Keratinocyte (primary cell): ENCODE data around the gene NPAS3. TPM values are rescaled to one million over a fixed set of nuclear protein-coding genes. Genes with fewer than 3 reads are reported as not detected.

Experiments used
- DNase-seq: peaks from one replicate; pipeline ENCODE4 v3.0.0-alpha.2; 2011; ENCODE audit warnings: low read depth, missing footprints, low spot score
- FAIRE-seq: peaks from 2 replicates; lab custom pipeline; 2011; peaks lifted over from hg19 to GRCh38; lab: Jason Lieb, UNC
- H2AFZ ChIP-seq: 2 replicates; pipeline ENCODE4 v1.6.0; 2012; ENCODE audit warnings: low read length, control low read depth, inconsistent platforms; ENCODE audit not compliant: control insufficient read depth
- H3K27ac ChIP-seq: 2 replicates; pipeline ENCODE4 v1.5.1; 2011; ENCODE audit warnings: low read length; ENCODE audit not compliant: control insufficient read depth, insufficient read depth
- H3K27me3 ChIP-seq: 3 replicates; pipeline ENCODE4 v1.6.0; 2011; ENCODE audit warnings: low read length; ENCODE audit not compliant: control insufficient read depth, insufficient read depth; ENCODE audit errors: extremely low read depth
- H3K36me3 ChIP-seq, 2 experiments: 2 replicates in 1 of 2; 3 replicates in 1 of 2; pipeline ENCODE4 v1.5.1; 2011; ENCODE audit warnings: low read length in 2 of 2, mild to moderate bottlenecking in 1 of 2; ENCODE audit not compliant: control insufficient read depth in 2 of 2, insufficient read depth in 2 of 2; ENCODE audit errors: extremely low read depth in 1 of 2
- H3K4me1 ChIP-seq: 3 replicates; pipeline ENCODE4 v1.5.1; 2011; ENCODE audit warnings: low read length; ENCODE audit not compliant: control insufficient read depth, insufficient read depth; ENCODE audit errors: extremely low read depth
- H3K4me2 ChIP-seq: 3 replicates; pipeline ENCODE4 v1.6.0; 2011; ENCODE audit warnings: low read depth, low read length; ENCODE audit not compliant: control insufficient read depth, insufficient read depth; ENCODE audit errors: extremely low read depth
- H3K4me3 ChIP-seq, 3 experiments: fragments of 200-600 bp in 1 of 3; sonication (generic) in 1 of 3; 2 replicates in 2 of 3; 3 replicates in 1 of 3; pipeline ENCODE4 v1.5.1; 2011 to 2016; ENCODE audit warnings: low read length in 3 of 3, mild to moderate bottlenecking in 3 of 3, control low read depth in 2 of 3, inconsistent platforms in 1 of 3, low read depth in 1 of 3, mixed read lengths in 1 of 3, mixed run types in 1 of 3, moderate library complexity in 1 of 3; ENCODE audit not compliant: control insufficient read depth in 2 of 3, insufficient read depth in 2 of 3; ENCODE audit errors: extremely low read depth in 1 of 3
- H3K79me2 ChIP-seq: 2 replicates; pipeline ENCODE4 v1.6.0; 2012; ENCODE audit warnings: low read length; ENCODE audit not compliant: control insufficient read depth, insufficient read depth
- H3K9ac ChIP-seq: 3 replicates; pipeline ENCODE4 v1.6.0; 2011; ENCODE audit warnings: low read length; ENCODE audit not compliant: control insufficient read depth, insufficient read depth; ENCODE audit errors: extremely low read depth
- H3K9me1 ChIP-seq: 3 replicates; pipeline ENCODE4 v1.6.0; 2011; ENCODE audit warnings: low read length; ENCODE audit not compliant: control insufficient read depth, insufficient read depth; ENCODE audit errors: extremely low read depth
- H3K9me3 ChIP-seq: 2 replicates; pipeline ENCODE4 v1.5.1; 2012; ENCODE audit warnings: low read depth, low read length; ENCODE audit not compliant: control insufficient read depth
- H4K20me1 ChIP-seq: 3 replicates; pipeline ENCODE4 v1.6.0; 2011; ENCODE audit warnings: low read length; ENCODE audit not compliant: control insufficient read depth, insufficient read depth; ENCODE audit errors: extremely low read depth
- EZH2 ChIP-seq: IDR thresholded peaks from one replicate; pipeline ENCODE4 v1.6.1; 2012; ENCODE audit warnings: inconsistent platforms, mild to moderate bottlenecking, low read length, moderate library complexity
- dilution Hi-C: fragments of 300-500 bp; cut with MboI; formaldehyde crosslinking; loops from one replicate; pipeline ENCODE4 v1.7.0; 2020; ENCODE audit warnings: low sequenced_read_pairs; ENCODE audit not compliant: extremely low pct_ligation_motif_present
- polyA plus RNA-seq, 5 experiments: library from polyadenylated mRNA; depleted of rRNA in 3 of 5; stranded (reverse) in 3 of 5; stranded (forward) in 1 of 5; unstranded in 1 of 5; fragments of >200 nt; gene quantifications; 1 replicate in 1 of 5; 2 replicates in 3 of 5; 3 replicates in 1 of 5; pipeline versions ENCODE4 v1.2.1 to v1.2.3, GENCODE V29; 2011 to 2012; ENCODE audit warnings: missing spikeins in 2 of 5, low read depth in 1 of 5, low replicate concordance in 1 of 5
- TF ChIP-seq, protein P1 (sequence below), 3 experiments: IDR thresholded peaks in 1 of 3; conservative IDR thresholded peaks in 1 of 3; optimal IDR thresholded peaks in 1 of 3; 2 replicates in 2 of 3; 3 replicates in 1 of 3; pipeline versions ENCODE3 to v1.5.1; 2011; ENCODE audit warnings: low read length in 3 of 3, mild to moderate bottlenecking in 3 of 3, moderate library complexity in 2 of 3, control low read depth in 1 of 3, inconsistent platforms in 1 of 3; ENCODE audit not compliant: insufficient read depth in 2 of 3; ENCODE audit errors: extremely low read depth in 1 of 3

Gene NPAS3
- polyA plus RNA-seq, 1 donor (not counting 4 experiments of a cell fraction or from before 2014, with no cell fraction given) = 0.07 TPM

DNA sequence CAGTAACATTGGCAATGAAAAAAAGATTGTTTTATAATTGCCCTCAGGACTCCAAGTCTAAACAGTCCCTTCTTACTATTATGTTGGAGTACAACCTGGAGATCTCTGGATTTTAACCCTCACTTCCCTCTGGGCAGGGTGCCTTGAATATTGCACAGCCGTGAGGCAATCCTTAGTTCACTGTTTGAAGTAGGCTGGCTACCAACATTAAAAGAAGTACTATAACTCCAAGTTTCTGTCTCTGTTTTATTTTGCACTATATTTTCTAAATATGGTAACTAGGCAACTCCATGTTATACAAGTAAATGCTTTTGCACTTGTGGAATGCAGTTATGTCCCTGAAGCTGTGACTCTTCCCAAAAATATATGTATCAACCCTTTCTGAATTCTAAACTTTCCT lies 521.5 kb downstream of the NPAS3 start:
- DNase-seq (no peak), FAIRE-seq (no peak)
- dilution Hi-C loops = no loop called here
- Histone ChIP-seq H3K9me1 (no peaks in the 10 kb centered on the region), H3K9me3 (no peaks in the 10 kb centered on the region), H3K9ac (no peak overlapping the region), H3K27ac (no peak overlapping the region), H3K4me2 (no peak overlapping the region), H3K79me2 (no peaks in the 10 kb centered on the region), H2AFZ (no peak overlapping the region), H3K27me3 (no peaks in the 10 kb centered on the region), H3K4me1 (peaks cover 10% of the 10 kb centered on the region), H3K4me3 (no peak overlapping the region), H3K36me3 (no peaks in the 10 kb centered on the region), H4K20me1 (no peaks in the 10 kb centered on the region)
- TF ChIP-seq, protein P1, sequence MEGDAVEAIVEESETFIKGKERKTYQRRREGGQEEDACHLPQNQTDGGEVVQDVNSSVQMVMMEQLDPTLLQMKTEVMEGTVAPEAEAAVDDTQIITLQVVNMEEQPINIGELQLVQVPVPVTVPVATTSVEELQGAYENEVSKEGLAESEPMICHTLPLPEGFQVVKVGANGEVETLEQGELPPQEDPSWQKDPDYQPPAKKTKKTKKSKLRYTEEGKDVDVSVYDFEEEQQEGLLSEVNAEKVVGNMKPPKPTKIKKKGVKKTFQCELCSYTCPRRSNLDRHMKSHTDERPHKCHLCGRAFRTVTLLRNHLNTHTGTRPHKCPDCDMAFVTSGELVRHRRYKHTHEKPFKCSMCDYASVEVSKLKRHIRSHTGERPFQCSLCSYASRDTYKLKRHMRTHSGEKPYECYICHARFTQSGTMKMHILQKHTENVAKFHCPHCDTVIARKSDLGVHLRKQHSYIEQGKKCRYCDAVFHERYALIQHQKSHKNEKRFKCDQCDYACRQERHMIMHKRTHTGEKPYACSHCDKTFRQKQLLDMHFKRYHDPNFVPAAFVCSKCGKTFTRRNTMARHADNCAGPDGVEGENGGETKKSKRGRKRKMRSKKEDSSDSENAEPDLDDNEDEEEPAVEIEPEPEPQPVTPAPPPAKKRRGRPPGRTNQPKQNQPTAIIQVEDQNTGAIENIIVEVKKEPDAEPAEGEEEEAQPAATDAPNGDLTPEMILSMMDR (optimal IDR thresholded peaks at IDR 0.05 in 1 of 3, IDR thresholded peaks at IDR 0.05 in 1 of 3, conservative IDR thresholded peaks at IDR 0.05 in 1 of 3; ENCODE audit: extremely low read depth in 1 of 3, insufficient read depth in 2 of 3, low read length in 3 of 3) = no peak
- TF ChIP-seq EZH2 = no peak

DNA sequence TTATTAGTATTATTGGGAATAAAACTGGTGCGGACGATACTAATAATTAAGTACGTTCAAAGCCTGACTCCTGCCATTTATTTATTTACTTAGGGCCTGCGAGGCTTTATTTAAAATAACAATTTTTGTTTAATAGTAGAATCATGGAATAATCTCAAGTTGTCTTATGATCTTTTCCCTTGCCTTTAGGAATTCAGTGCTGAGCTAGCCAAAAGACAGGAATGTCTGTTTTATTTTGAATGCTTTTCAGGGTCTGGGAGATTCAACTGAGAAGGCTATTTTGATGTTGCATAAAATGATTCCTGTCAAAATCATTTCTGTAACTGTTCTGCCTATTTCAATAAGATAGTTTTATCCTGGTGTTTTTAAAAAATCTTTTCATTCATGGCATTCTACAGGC lies 522.4 kb downstream of the NPAS3 start:
- Histone ChIP-seq H3K27ac (no peak overlapping the region), H3K4me1 (peaks cover 10% of the 10 kb centered on the region), H3K9me3 (no peaks in the 10 kb centered on the region), H3K9me1 (no peaks in the 10 kb centered on the region), H3K4me3 (no peak overlapping the region), H2AFZ (no peak overlapping the region), H3K9ac (no peak overlapping the region), H3K27me3 (no peaks in the 10 kb centered on the region), H3K79me2 (no peaks in the 10 kb centered on the region), H3K4me2 (no peak overlapping the region), H3K36me3 (no peaks in the 10 kb centered on the region), H4K20me1 (no peaks in the 10 kb centered on the region)
- FAIRE-seq (no peak), DNase-seq (no peak)
- TF ChIP-seq, protein P1 (optimal IDR thresholded peaks at IDR 0.05 in 1 of 3, IDR thresholded peaks at IDR 0.05 in 1 of 3, conservative IDR thresholded peaks at IDR 0.05 in 1 of 3; ENCODE audit: extremely low read depth in 1 of 3, insufficient read depth in 2 of 3, low read length in 3 of 3) = no peak
- TF ChIP-seq EZH2 = no peak
- dilution Hi-C loops = no loop called here
